ENCODE results near the gene SND1.

GRCh38 chr7:127908430-127909258, 256.6 kb downstream of the SND1 start:
- no peak for TF ChIP-seq CTCF (IDR thresholded peaks at IDR 0.05)
- TF ChIP-seq POLR2AphosphoS5 (IDR thresholded peaks at IDR 0.05), result no peak
- no peak for TF ChIP-seq POLR2A (IDR thresholded peaks at IDR 0.05)

All from breast epithelium (tissue), 3 donors.